SK-N-SH (cell line): ENCODE results near the gene CDH23. TPM values are rescaled to one million over a fixed set of nuclear protein-coding genes. Genes with fewer than 3 reads are reported as not detected.

Experiments
- CTCF ChIA-PET: fragments of 300-600, 350-600 bp; formaldehyde crosslinking; extraction: SDS; loops from one replicate; lab custom pipeline; 2021; lab: Yijun Ruan, JAX
- POLR2A ChIA-PET: fragments of 350-600 bp; sonication (Branson Sonifier 250); formaldehyde crosslinking; extraction: SDS; loops from one replicate; lab custom pipeline; 2020; ENCODE audit warnings: antibody characterized with exemption, inconsistent platforms; lab: Yijun Ruan, JAX
- DNase-seq: peaks from one replicate; pipeline ENCODE4 v3.0.0; 2012
- H2AFZ ChIP-seq: fragments of 200-600 bp; sonication (generic); 2 replicates; pipeline ENCODE4 v1.8.1; 2016; ENCODE audit warnings: antibody characterized with exemption, mild to moderate bottlenecking, low read depth
- H3F3A ChIP-seq: fragments of 200-600 bp; sonication (generic); replicated peaks from 2 replicates; pipeline ENCODE3; 2016; ENCODE audit warnings: antibody characterized with exemption, mild to moderate bottlenecking; ENCODE audit not compliant: insufficient read depth
- H3K27ac ChIP-seq, 2 experiments: fragments of 200-500 bp in 1 of 2; fragments of 200-600 bp in 1 of 2; sonication (Bioruptor generic) in 1 of 2; sonication (generic), shearing (Covaris generic) in 1 of 2; 2 replicates each; pipeline versions ENCODE4 v1.5.1 to v1.6.1; 2014 to 2016; ENCODE audit warnings: low read depth in 2 of 2, inconsistent platforms in 1 of 2, low read length in 1 of 2, mild to moderate bottlenecking in 1 of 2, mixed read lengths in 1 of 2
- H3K27me3 ChIP-seq: fragments of 200-600 bp; sonication (generic), shearing (Covaris generic); 2 replicates; pipeline ENCODE4 v1.6.1; 2016; ENCODE audit warnings: mixed run types; ENCODE audit not compliant: insufficient read depth
- H3K36me3 ChIP-seq, 2 experiments: fragments of 200-500 bp in 1 of 2; fragments of 200-600 bp in 1 of 2; sonication (Bioruptor generic) in 1 of 2; sonication (generic) in 1 of 2; replicated peaks in 1 of 2; 2 replicates each; pipeline versions ENCODE3 to v1.5.1; 2014 to 2016; ENCODE audit warnings: low read length in 1 of 2, mild to moderate bottlenecking in 1 of 2; ENCODE audit not compliant: insufficient read depth in 2 of 2, control insufficient read depth in 1 of 2
- H3K4me1 ChIP-seq, 2 experiments: fragments of 200-500 bp in 1 of 2; fragments of 200-600 bp in 1 of 2; sonication (Bioruptor generic) in 1 of 2; sonication (generic), shearing (Covaris generic) in 1 of 2; 2 replicates each; pipeline versions ENCODE4 v1.5.1 to v1.6.1; 2014 to 2016; ENCODE audit warnings: low read depth in 1 of 2, low read length in 1 of 2, mixed run types in 1 of 2; ENCODE audit not compliant: insufficient read depth in 2 of 2, control insufficient read depth in 1 of 2
- H3K4me2 ChIP-seq: fragments of 200-600 bp; sonication (generic), shearing (Covaris generic); 2 replicates; pipeline ENCODE4 v1.6.1; 2017; ENCODE audit warnings: mixed run types
- H3K4me3 ChIP-seq, 2 experiments: fragments of 200-500 bp in 1 of 2; fragments of 200-600 bp in 1 of 2; sonication (Bioruptor generic) in 1 of 2; sonication (generic), shearing (Covaris generic) in 1 of 2; 2 replicates each; pipeline versions ENCODE4 v1.5.1 to v1.8.1; 2014 to 2016; ENCODE audit warnings: low read depth in 2 of 2, inconsistent platforms in 1 of 2, low read length in 1 of 2, mild to moderate bottlenecking in 1 of 2, mixed read lengths in 1 of 2, moderate library complexity in 1 of 2
- H3K79me2 ChIP-seq: fragments of 200-600 bp; sonication (generic); 2 replicates; pipeline ENCODE4 v1.8.1; 2017; ENCODE audit warnings: mild to moderate bottlenecking; ENCODE audit not compliant: insufficient read depth
- H3K9ac ChIP-seq: fragments of 200-600 bp; sonication (generic); 2 replicates; pipeline ENCODE4 v1.6.1; 2017; ENCODE audit warnings: mixed run types
- H3K9me2 ChIP-seq: fragments of 200-600 bp; sonication (generic); 2 replicates; pipeline ENCODE4 v1.6.1; 2017; ENCODE audit warnings: mixed run types
- H3K9me3 ChIP-seq: fragments of 200-600 bp; sonication (generic); 2 replicates; pipeline ENCODE4 v1.6.1; 2017; ENCODE audit warnings: mixed run types, mild to moderate bottlenecking, moderate library complexity
- H4K20me1 ChIP-seq: fragments of 200-600 bp; sonication (generic); 2 replicates; pipeline ENCODE4 v1.6.1; 2017; ENCODE audit warnings: mild to moderate bottlenecking, mixed run types; ENCODE audit not compliant: insufficient read depth
- CHD2 ChIP-seq: fragments of 150-350 bp; IDR thresholded peaks from 2 replicates; pipeline ENCODE4 v1.6.1; 2018; ENCODE audit warnings: low read length; ENCODE audit not compliant: partially characterized antibody
- EZH2phosphoT487 ChIP-seq: fragments of 200-600 bp; sonication (generic); IDR thresholded peaks from 2 replicates; pipeline ENCODE4 v1.6.1; 2017; ENCODE audit warnings: low read depth, mixed run types, mild to moderate bottlenecking, antibody characterized with exemption, moderate library complexity, borderline replicate concordance
- GABPA ChIP-seq: IDR thresholded peaks from 2 replicates; pipeline ENCODE4 v1.4.0; 2012; ENCODE audit warnings: low read depth, mild to moderate bottlenecking
- IRF3 ChIP-seq: fragments of 150-350 bp; IDR thresholded peaks from 2 replicates; pipeline ENCODE4 v1.6.1; 2016; ENCODE audit warnings: mild to moderate bottlenecking, low read depth, low read length
- JUND ChIP-seq: IDR thresholded peaks from 2 replicates; pipeline ENCODE4 v1.4.0; 2012
- MAX ChIP-seq: IDR thresholded peaks from 2 replicates; pipeline ENCODE4 v1.4.0; 2012; ENCODE audit warnings: low read depth
- MXI1 ChIP-seq: IDR thresholded peaks from 2 replicates; pipeline ENCODE4 v1.6.1; 2012; ENCODE audit warnings: mild to moderate bottlenecking, low read depth, low read length, improper control_type of control experiment
- NFIC ChIP-seq: IDR thresholded peaks from 2 replicates; pipeline ENCODE4 v1.4.0; 2012; ENCODE audit warnings: borderline replicate concordance
- NRF1 ChIP-seq: IDR thresholded peaks from 2 replicates; pipeline ENCODE4 v1.6.1; 2012; ENCODE audit warnings: low read depth, mild to moderate bottlenecking, low read length
- PBX3 ChIP-seq: IDR thresholded peaks from 2 replicates; pipeline ENCODE4; 2012
- POLR2AphosphoS5 ChIP-seq: IDR thresholded peaks from 2 replicates; pipeline ENCODE4 v1.6.1; 2012; ENCODE audit warnings: low read depth, low read length
- RCOR1 ChIP-seq: fragments of 150-350 bp; IDR thresholded peaks from 2 replicates; pipeline ENCODE4 v1.6.1; 2017; ENCODE audit warnings: antibody characterized with exemption, low read length
- RFX5 ChIP-seq: IDR thresholded peaks from 2 replicates; pipeline ENCODE4 v1.6.1; 2012; ENCODE audit warnings: mild to moderate bottlenecking, improper control_type of control experiment, low read length
- TEAD4 ChIP-seq: IDR thresholded peaks from 2 replicates; pipeline ENCODE4 v1.4.0; 2012; ENCODE audit warnings: mild to moderate bottlenecking, borderline replicate concordance; ENCODE audit not compliant: insufficient read depth
- USF1 ChIP-seq: IDR thresholded peaks from 2 replicates; pipeline ENCODE4 v1.4.0; 2012; ENCODE audit warnings: low read depth, borderline replicate concordance
- USF2 ChIP-seq: fragments of 150-350 bp; IDR thresholded peaks from 2 replicates; pipeline ENCODE4 v1.6.1; 2017; ENCODE audit warnings: antibody characterized with exemption, low read length, low read depth, borderline replicate concordance
- YY1 ChIP-seq: IDR thresholded peaks from 2 replicates; pipeline ENCODE4 v1.4.0; 2012; ENCODE audit warnings: low read depth, mild to moderate bottlenecking
- WGBS: methylation state at CpG from one replicate; pipeline ENCODE4 v1.1.6; 2017; ENCODE audit warnings: low lambda C conversion rate; 5-methylcytosine and 5-hydroxymethylcytosine counted together
- polyA plus RNA-seq, 3 experiments: library from polyadenylated mRNA; depleted of rRNA; stranded (reverse); fragments of >200 nt; gene quantifications; 2 replicates each; pipeline ENCODE4 v1.2.3, GENCODE V29; 2012

Gene CDH23
- polyA plus RNA-seq, 1 of the 3 experiments (the other 2 are of a cell fraction) = 0.03 TPM

- H4K20me1 ChIP-seq = no peaks in the 10 kb centered on the region
- no peaks in the 10 kb centered on the region for H3K27me3 ChIP-seq
- ChIA-PET POLR2A (interaction anchor here (0.6 to 0.9 kb wide), 2 partner anchors 28 to 145 kb away, joined by 3 read pairs; no protein-coding TSS in a partner anchor), CTCF (no interaction called here)
- H3K4me3 ChIP-seq = no peak overlapping the region
- no peak for DNase-seq
- no peaks in the 10 kb centered on the region for H3K79me2 ChIP-seq
- no peaks in the 10 kb centered on the region for H3K9me2 ChIP-seq
- no peak overlapping the region for H3K4me2 ChIP-seq
- no peak overlapping the region for H3K27ac ChIP-seq
- no peaks in the 10 kb centered on the region for H3K36me3 ChIP-seq
- no peaks in the 10 kb centered on the region for H3F3A ChIP-seq
- no peak overlapping the region for H3K9ac ChIP-seq
- peaks cover 0 to 9% of the 10 kb centered on the region in 2 experiments; a peak in 1 of 4 replicates for H3K4me1 ChIP-seq
- TF ChIP-seq CHD2 = no peak
- no peak for TF ChIP-seq MXI1
- H2AFZ ChIP-seq = no peak overlapping the region
- WGBS = 100% methylated on average over 1 of the region's 1 CpG
- no peaks in the 10 kb centered on the region for H3K9me3 ChIP-seq
Measured at GRCh38 chr10:71348850-71349249, 47.9 kb upstream of the CDH23 start.

GRCh38 chr10:71349406-71349805 lies 47.3 kb upstream of the CDH23 start:
- CTCF ChIA-PET = interaction anchor here (0.7 kb wide), 1 partner anchor 30 kb away, joined by 3 read pairs; the partner anchor contains the start of gene SLC29A3
- Histone ChIP-seq H3F3A (no peaks in the 10 kb centered on the region), H3K4me2 (no peak overlapping the region), H3K79me2 (no peaks in the 10 kb centered on the region), H3K4me1 (peaks cover 0 to 4% of the 10 kb centered on the region in 2 experiments; a peak in 1 of 4 replicates), H3K36me3 (no peaks in the 10 kb centered on the region), H3K27me3 (no peaks in the 10 kb centered on the region), H3K9me3 (no peaks in the 10 kb centered on the region), H3K4me3 (no peak overlapping the region), H3K27ac (no peak overlapping the region), H4K20me1 (no peaks in the 10 kb centered on the region), H2AFZ (no peak overlapping the region), H3K9me2 (no peaks in the 10 kb centered on the region), H3K9ac (no peak overlapping the region)
- 97% methylated on average over 6 of the region's 7 CpGs for WGBS
- POLR2A ChIA-PET = interaction anchor here (0.6 to 0.9 kb wide), 2 partner anchors 28 to 144 kb away, joined by 3 read pairs; no protein-coding TSS in a partner anchor
- DNase-seq = no peak
- TF ChIP-seq TEAD4 (no peak), PBX3 (no peak), MAX (no peak), MXI1 (no peak), JUND (no peak), USF2 (no peak), RFX5 (no peak)

- H3K27ac ChIP-seq = no peak overlapping the region
- H3K27me3 ChIP-seq = no peaks in the 10 kb centered on the region
- H3K4me2 ChIP-seq = no peak overlapping the region
- H3K9me2 ChIP-seq = no peaks in the 10 kb centered on the region
- no peak overlapping the region for H3K9ac ChIP-seq
- H3F3A ChIP-seq = no peaks in the 10 kb centered on the region
- no peaks in the 10 kb centered on the region for H4K20me1 ChIP-seq
- no peak overlapping the region for H2AFZ ChIP-seq
- 80% methylated on average over 4 of the region's 6 CpGs for WGBS
- no peaks in the 10 kb centered on the region for H3K36me3 ChIP-seq
- POLR2A ChIA-PET = no interaction called here
- no peaks in the 10 kb centered on the region for H3K9me3 ChIP-seq
- no peaks in the 10 kb centered on the region; a peak in 1 of 4 replicates for H3K4me1 ChIP-seq
- no peaks in the 10 kb centered on the region for H3K79me2 ChIP-seq
- DNase-seq = no peak
- CTCF ChIA-PET = interaction anchor here (0.9 to 4.1 kb wide), 5 partner anchors 11 to 258 kb away, joined by 3 to 17 read pairs (median 9); partner anchors contain the start of gene SLC29A3
- no peak overlapping the region for H3K4me3 ChIP-seq
- TF ChIP-seq YY1 (no peak), CHD2 (no peak), EZH2phosphoT487 (no peak), USF1 (no peak), GABPA (no peak), NFIC (no peak), POLR2AphosphoS5 (no peak), TEAD4 (no peak), RCOR1 (no peak), IRF3 (no peak), USF2 (no peak), NRF1 (no peak)
Measured at GRCh38 chr10:71351087-71351486, 45.6 kb upstream of the CDH23 start.
